G401.6 (cell line): ENCODE data around the gene WFS1.

Experiments
- FAIRE-seq: peaks from 2 replicates; lab custom pipeline; 2012; peaks lifted over from hg19 to GRCh38; lab: Jason Lieb, UNC

The WFS1 gene

DNA sequence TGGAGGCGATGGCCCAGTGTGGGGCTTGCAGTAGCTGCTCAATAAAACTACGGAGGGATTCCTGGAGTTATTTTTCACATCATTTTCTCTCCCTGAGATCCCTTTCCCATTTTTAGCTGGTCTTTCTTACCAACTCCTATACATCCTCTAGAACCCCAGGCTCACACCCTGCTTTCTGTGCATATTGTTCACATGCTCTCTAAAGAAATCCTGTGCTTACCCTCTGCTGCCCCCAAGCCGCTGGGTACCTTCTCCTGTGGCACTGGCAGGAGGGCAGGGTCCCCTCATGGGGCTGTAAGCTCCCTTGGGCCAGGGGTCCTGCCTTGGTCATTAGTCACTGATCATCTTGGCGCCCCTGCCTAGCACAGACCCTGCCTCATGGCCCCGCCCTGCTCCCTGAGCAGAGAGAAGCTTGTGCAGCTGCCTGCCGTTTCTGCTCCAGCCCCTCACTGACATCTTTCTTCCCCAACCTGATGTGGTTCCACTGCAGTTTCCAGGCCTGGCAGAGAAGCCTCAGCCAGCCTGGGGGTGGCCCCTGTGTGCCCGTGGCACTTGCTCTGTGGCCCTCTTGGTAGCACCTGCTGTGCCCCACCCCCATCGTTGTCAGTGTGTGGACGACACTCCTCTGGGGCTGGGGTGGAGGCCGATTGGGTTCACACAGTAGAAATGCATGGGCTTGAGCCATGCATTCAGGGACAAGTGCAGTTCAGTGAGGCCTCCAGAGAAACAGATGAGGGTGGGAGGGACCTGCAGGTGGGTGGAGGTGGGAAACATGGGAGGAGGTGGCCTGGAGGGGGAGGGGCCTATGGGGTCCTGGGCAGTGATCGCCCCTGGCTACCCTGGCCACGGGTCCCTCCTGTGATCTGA lies 69.5 kb downstream of the WFS1 start:
- FAIRE-seq = no peak

DNA sequence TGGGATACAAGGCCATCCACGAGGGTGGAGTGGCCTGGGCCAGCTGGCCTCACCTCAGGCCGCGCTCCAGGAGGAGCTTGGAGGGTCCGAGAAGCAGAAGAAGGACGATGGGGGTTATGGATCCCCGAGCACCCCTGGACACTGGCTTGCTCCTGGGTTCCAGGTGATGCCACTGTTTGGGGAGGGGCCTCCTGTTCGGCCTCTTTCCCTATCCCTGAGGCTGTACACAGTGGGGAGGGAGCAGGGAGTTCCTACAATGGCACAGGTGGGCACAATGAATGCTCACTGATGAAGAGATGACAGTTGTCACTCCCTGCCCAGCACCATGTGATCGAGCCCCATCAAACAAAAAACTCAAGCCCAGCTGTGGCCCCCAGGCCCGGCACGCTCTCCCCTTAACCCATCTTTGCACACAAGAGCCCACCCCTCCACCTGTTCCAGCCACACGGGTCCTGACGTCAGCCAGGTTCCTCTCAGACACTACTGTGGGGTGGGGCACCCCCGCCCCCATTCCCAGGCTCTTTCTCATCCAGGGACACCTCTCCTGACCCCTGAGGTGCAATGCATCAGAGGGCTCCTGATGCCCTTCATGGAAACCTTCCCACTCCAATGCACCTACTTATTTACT lies 70.3 kb downstream of the WFS1 start:
- no peak for FAIRE-seq

DNA sequence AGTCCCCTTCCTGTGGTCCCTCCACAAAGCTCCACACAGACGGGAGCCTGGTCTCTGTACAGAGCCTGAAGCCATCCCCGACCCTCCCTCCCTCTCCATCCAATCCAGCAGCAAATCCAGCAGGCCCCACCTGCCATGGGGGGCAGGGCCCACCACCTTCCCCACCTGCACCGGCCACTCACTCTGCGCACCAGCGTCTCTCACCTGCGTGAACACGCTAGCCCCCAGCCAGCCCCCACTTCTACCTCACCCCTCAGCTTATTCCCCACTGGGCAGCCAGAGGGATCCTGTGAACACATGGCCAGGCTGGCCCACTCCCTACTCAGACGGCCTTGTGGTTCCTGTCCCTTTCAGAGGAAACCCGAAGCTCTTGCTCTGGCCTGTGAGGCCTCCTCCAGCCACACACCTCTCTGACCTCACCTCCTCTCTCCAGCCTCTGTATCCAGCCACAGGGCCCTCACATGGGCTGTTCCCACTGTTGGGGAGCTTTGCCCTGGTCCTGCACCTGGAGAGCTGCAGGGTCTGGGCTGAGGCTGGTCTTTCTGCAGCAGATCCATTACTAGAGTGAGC lies 70.9 kb downstream of the WFS1 start:
- no peak for FAIRE-seq

DNA sequence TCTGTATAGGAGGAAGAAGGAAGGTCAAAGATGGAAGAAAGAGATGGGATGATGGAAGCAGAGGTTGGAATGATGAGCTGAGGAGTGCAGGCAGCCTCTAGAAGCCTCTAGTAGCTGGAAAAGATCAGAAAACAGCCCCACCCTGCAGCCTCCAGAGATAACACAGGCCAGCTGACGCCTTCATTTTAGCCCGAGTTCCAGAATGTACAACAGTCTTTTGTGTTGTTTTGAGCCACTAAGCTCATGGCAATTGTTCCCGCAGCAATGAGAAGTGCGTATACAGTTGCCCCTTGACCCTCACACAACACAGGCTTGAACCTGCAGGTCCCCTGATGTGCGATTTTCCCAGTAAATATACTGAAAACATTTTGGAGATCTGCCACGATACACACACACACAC lies 72.0 kb downstream of the WFS1 start:
- no peak for FAIRE-seq

DNA sequence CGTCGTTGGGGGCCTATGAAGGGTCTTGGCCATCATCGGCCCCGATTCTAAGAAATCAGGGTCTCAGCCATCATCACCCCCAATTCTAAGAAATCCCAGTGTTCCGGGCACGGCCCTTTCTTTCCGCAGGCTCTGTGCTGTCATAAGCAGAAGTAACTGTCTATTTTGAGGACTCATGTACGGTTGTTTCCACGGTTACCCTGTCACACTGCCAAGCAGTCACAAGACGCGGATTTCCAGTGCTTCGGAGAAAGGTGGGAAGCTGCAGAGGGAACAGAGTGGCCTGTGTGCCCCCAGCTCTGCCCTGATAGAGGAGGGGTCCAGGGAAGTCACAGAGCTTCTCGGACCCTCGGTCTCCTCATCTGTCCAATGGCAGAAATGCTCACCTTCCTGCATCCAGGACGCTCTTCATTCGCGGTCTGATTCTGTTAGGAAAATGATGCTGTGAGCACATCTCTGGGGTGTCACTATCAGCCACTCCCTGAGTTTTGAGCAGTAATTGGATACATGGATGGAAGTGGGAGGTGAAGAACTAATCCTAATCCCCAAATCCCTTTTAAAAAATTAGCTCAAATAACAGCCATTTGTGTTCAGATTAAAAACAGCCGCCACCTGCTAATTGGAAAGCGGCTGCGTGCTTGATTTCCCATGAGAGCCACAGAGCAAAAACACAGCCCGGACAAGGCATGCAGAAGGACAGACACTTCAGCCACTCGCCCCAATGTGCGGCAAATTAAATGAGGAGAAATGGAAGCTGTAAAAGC lies 73.1 kb downstream of the WFS1 start:
- no peak for FAIRE-seq

DNA sequence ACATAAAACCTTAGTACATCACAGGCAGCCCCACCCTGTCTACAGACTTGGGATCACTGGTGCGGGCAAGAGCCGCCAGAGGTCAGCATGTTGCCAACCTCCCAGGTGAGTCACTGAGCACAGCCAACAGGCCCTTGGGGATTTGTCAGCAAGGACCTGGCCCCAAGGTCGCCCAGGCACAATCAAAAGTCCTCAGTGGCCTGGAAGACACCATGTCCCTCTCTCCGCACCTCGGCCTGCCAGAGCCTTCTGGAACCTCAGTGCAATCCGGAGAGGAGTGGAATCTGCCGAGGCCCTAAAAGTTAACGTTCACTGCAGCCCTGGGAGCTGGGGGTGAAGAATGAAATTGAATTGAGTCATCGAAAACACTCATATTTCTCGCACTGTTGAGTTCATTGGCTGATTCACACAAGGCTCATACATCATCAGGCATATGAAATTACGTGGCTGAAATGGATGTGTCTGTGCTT lies 74.3 kb downstream of the WFS1 start:
- no peak for FAIRE-seq

DNA sequence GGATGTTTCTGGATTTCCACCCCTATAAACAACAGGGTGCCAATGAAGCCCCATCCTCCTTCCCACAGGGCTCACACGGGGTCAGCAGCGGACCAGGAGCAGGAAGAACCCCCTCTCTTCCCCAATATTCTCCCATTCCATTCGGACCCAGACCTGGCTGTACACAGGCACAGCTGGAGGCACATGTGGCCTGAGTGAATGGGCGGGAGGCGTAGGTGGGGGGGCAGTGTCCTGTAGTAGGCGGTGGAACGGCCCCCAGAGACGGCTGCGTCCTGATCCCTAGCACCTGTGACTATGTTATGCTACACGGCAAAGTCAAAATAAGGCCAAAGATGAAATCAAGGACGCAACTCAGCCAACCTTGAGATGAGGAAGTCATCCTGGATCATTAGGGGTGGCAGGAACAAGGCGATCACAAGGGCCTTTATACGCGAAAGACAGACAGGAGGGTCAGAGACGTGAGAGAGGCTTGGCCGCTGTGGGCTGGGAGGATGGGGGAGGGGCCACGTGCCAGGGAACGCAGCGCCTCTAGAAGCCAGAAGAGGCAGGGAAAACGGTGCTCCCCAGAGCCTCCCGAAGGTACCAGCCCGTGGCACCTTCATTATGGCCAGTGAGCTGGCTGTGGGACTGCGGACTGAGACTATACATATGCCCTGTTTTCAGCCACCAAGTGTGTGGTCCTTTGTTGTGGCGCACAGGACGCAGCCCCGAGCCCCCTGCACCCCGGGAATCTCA lies 75.6 kb downstream of the WFS1 start:
- FAIRE-seq = no peak

DNA sequence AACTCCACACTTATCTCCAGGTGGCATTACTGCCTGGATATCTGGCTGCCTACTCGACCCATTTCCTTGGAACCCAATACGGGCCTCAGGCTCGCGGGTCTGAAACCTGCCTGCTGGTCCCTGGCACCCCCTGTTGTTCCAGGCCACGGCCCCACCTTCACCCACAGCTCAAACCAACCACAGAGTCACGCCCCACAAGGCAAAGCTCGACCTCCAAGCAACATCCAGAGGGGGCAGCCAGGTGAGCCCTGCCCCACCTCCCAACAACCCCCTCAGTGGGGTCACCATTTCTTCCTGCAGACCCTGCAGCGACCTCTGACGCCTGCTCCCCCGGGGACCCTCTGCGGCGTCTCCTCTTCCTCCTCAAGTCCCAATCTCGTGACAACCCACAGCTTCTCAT lies 76.2 kb downstream of the WFS1 start:
- no peak for FAIRE-seq

DNA sequence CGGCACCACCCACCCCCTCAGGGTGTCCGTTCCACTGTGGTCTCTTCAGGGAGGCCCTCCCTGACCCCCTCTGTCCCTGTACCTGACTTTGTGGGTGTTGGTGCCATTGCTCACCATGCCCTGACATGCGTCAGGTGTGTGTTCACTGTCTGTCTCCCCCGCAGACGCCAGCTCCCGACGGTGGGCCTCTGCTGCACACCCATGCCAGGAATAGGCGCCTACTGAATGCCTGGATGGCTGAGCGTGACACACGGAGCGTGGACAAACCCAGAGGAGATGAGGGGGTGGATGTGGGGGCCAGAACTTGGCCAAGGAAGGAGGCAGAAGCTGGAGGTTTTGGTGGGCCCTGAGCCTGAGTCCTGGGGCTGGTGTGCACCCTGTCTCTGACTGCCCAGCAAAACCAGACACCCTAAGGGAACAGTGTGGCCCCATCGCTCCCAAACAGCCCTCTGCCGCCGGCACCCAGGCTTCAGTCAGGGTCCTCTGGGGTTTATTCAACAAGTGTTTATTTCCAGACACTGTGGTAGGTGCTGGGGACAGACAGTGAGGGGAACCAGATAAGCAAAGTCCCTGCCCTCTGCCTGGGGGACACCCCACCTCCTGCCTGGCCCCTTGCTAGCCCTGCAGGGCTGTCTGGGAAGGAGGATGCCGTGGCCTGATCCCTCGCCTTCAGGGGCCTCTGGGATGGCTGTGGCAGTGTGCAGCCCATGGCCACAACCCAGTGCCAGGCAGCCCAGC lies 76.9 kb downstream of the WFS1 start:
- FAIRE-seq = no peak

DNA sequence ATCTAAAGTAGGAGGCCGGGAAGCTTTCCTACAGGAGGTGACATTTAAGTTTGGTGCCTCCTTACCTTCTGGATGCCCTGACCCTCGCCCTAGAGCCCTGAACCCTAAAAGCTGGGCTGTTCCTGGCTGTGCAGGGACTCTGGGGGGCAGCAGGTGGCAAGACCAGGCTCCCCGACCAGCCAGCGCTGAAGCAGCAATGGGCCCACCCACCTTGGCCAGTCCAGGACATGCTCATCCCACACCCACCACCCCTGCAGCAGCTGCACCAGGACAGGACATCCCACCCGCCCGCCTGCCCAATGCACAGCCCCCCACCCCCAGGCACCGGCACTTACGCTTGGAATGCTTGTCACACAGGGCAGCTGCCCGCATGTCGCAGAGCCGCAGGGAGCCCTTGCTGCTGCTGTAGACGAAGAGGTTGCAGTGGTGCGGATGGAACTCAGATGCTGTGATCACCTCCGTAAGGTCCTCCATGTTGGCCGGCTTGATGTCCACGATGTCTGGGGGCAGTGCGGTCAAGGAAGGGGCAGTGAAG lies 77.9 kb downstream of the WFS1 start:
- FAIRE-seq = no peak

DNA sequence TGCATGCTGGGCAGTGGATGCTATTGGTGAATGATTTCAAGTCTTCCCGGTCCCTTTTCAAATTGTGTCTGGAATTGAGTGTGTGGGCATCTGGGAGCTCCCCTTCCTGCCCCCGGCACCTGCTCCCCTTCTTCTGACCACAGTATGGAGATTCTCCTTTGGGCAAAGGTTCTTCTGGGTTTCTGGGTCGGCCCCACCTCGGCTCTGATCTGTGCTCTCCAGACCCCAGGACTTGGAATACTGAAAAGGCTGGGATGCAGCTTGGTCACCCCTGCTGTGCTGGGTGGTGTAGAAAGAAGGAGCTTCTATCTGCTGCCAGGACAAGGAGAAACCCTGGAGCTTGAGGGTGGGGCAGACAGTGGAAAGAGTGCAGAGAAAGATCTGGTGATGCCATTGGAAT lies 78.8 kb downstream of the WFS1 start:
- FAIRE-seq = no peak

DNA sequence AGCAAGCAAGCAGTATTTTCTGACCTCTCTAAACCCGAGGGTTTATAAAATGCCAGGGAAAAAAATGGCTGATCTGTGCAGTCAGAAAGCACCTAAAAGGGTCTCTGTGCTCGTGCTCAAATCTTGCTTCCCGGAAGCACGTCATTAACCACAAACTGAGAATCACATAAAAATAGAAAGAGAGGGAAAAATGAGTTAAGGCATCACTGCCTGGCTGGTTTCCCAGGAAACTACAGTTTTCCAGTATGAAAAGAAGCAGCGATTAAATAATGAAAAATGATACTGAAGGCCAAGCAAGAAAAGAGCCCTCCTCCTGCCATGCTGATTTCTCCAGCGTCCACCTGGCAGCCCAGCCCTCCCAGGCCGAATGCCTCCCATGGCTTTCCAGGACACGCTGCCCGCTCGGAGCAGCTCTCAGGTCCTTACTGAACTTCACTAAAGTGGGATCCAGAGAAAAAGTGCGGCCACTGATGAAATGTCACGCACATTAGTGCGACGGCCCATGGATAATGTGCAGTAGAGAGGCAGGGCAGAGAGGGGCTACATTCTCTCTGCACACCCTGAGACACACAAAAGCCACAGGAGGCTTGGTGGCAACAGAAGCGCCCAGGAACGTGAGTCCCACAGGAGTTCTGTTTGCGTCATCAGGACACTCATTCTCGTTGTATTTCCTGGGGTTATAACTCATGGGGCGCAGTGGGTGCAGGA lies 80.4 kb downstream of the WFS1 start:
- FAIRE-seq = no peak

DNA sequence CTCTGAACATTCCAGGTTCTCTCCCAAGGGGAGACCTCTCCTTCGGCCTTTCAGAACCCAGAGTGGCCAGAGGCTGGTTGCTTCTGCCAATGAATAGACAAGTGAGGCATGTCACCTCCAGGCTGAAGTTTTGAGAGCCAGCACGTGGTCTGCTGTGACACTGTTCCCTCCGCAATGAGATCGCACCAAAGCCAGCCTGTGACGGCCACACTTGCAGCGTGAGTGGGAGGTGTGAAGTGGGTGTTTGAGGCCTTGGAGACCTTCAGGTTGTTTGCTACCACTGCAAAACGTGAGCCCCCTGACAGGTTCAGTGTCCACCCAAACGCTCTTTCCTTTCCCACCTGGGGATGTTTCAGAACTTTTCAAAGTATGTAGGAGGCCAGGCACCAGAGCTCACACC lies 81.0 kb downstream of the WFS1 start:
- FAIRE-seq = no peak

DNA sequence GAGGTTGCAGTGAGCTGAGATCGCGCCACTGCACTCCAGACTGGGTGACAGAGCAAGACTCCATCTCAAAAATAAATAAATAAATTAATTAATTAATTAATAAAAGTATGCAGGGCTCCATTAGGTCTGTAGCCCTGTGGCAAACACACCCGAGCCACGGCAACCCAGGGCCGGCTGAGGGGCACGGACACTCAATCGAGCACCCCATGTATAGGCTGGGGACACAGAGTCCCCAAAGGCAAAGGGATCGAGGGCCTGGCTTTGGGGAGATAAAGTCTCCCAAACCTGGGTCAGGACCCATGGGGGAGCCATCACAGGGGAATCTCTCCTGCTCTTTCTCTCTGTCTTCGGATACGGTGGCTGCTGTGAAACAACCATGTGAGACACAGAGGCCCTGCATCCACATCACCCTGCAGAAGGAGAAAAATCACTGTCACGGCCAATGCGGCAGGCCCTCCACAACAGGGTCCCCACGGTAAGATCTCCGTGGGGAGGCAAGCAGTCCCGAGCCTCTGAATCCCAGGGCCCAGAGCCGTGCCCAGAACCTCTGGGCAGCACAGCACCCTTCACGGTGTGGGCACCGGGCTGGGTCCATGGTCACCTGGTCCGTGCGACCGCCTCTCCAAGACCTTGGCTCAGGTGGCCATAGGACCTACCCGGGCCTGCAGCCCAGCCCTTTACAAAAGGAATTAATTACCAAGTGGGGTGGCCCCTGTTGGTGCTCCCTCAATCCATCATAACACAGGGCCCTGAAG lies 81.8 kb downstream of the WFS1 start:
- FAIRE-seq = no peak

DNA sequence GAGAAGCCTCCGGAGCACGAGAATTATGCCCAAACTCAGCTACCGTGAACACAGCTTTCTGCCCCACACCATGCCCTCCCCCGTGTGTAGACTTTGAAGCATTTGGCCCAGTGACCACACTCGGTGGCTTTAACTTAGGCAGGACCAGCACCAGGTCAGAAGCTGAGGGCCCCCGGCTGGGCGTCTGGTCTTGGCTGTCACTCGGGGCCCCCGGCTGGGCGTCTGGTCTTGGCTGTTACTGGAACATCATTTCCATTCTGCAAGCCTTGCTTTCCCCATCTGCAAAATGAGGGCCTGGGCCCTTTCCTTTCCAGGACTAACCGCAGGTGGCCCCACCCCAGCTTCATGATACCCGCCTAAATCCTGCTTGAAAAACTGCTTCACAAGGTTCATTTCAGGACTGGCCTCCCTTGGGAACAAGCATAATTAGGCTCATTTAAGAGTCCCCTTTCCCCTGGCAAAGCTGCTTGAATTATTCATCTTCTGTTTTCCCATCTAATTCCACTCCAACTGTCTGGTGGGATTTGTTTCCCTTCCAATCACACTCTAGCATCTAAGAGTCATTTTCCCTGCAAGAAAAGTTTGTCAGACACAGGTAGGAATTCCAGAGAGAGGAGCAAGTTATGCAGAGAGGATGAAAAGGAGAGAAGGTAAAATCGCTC lies 82.5 kb downstream of the WFS1 start:
- no peak for FAIRE-seq
